ENCODE data around the gene PRKG1.

DNA sequence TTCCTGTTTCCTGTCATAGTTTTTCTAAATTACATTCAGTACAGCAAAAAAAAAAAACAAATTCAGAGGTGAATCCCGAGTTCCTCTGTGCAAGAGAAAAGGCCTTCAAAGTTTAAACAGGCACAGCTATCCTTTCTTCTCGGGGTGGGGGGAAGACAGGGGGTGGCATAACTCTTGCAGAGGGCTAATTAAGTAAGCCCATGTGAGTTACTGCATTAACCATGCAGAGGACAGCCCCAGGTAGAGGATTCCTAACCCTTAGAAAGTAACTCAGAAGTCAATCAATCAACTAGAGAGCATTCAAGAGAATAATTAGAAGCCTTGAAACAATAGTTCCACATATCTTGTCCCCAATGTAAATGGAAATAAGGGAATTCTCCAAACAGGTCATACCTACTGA lies 454.2 kb downstream of the PRKG1 start:
- TF ChIP-seq, protein P1, sequence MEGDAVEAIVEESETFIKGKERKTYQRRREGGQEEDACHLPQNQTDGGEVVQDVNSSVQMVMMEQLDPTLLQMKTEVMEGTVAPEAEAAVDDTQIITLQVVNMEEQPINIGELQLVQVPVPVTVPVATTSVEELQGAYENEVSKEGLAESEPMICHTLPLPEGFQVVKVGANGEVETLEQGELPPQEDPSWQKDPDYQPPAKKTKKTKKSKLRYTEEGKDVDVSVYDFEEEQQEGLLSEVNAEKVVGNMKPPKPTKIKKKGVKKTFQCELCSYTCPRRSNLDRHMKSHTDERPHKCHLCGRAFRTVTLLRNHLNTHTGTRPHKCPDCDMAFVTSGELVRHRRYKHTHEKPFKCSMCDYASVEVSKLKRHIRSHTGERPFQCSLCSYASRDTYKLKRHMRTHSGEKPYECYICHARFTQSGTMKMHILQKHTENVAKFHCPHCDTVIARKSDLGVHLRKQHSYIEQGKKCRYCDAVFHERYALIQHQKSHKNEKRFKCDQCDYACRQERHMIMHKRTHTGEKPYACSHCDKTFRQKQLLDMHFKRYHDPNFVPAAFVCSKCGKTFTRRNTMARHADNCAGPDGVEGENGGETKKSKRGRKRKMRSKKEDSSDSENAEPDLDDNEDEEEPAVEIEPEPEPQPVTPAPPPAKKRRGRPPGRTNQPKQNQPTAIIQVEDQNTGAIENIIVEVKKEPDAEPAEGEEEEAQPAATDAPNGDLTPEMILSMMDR (IDR thresholded peaks at IDR 0.05), result no peak
- no peak for TF ChIP-seq POLR2A (IDR thresholded peaks at IDR 0.05)

All from Peyer's patch (tissue), 4 donors.